D721Med (cell line): ENCODE measurements around the gene CADM3.

Experiments
- DNase-seq: peaks from one replicate; pipeline ENCODE4 v3.0.0; 2011; ENCODE audit warnings: low spot score; ENCODE audit not compliant: insufficient read length
- FAIRE-seq: peaks from 2 replicates; lab custom pipeline; 2011; peaks lifted over from hg19 to GRCh38; lab: Jason Lieb, UNC
- CTCF ChIP-seq: IDR thresholded peaks from 2 replicates; pipeline ENCODE4 v1.5.1; 2012; ENCODE audit warnings: mild to moderate bottlenecking, control low read depth; ENCODE audit not compliant: insufficient read depth; ENCODE audit errors: missing control alignments

The CADM3 gene

GRCh38 chr1:159162516-159163265 is 8.7 kb upstream of the CADM3 start:
- no peak for FAIRE-seq
- no peak for TF ChIP-seq CTCF
- no peak for DNase-seq

GRCh38 chr1:159163614-159164228 is 7.7 kb upstream of the CADM3 start:
- FAIRE-seq = no peak
- TF ChIP-seq CTCF = no peak

GRCh38 chr1:159168043-159168442 is 3.4 kb upstream of the CADM3 start:
- TF ChIP-seq CTCF = no peak
- DNase-seq (no peak), FAIRE-seq (peak; percentile 74)

More at GRCh38 chr1:159163614-159164228, 7.7 kb upstream of the CADM3 start:
- no peak for DNase-seq

- no peak for TF ChIP-seq CTCF
- FAIRE-seq (no peak), DNase-seq (no peak)
These were observed 776 bp upstream of the CADM3 start for GRCh38 chr1:159170639-159171038.

- DNase-seq (peak; percentile 42), FAIRE-seq (no peak)
- no peak for TF ChIP-seq CTCF
These were observed 480 bp downstream of the CADM3 start for GRCh38 chr1:159171688-159172501.

- FAIRE-seq = no peak
- no peak for DNase-seq
- no peak for TF ChIP-seq CTCF
These were observed 1.3 kb downstream of the CADM3 start for GRCh38 chr1:159172614-159173291.
